Measurements from ENCODE around the gene WDR88.

- TF ChIP-seq EZH2 (IDR thresholded peaks at IDR 0.05; ENCODE audit: borderline replicate concordance, low read depth, low read length, severe bottlenecking) (no peak), FOS (IDR thresholded peaks at IDR 0.05; ENCODE audit: borderline replicate concordance, insufficient read depth, low read length) (no peak), CTCF (IDR thresholded peaks at IDR 0.05; ENCODE audit: extremely low read depth in 1 of 2, insufficient read depth in 1 of 2, low read depth in 1 of 2, low read length in 2 of 2) (no peak), POLR2AphosphoS5 (IDR thresholded peaks at IDR 0.05; ENCODE audit: insufficient read depth, low read depth, low read length) (no peak), POLR2A (IDR thresholded peaks at IDR 0.05; ENCODE audit: low read depth, low read length) (no peak)
These were observed 39.4 kb downstream of the WDR88 start for GRCh38 chr19:33171222-33171795.
